ENCODE measurements around the gene SH3BP5.

DNA sequence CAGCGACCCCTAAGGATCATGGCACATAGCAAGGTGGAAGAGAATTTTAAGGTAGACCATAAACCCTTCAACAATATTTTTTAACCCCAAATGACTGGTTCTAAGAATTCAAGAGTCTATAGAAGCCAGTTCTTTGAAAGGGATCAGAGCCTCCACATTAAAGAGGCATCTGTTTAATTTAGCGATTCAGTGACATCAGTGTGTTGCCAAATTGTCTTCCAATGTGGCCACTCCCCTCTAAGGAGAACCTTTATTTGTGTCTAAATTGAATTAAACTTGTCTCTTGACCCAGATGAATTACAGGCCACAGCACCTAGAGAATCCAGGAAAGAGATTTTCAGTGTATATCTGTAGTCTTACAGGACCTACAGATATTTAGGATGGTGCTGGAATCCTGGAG, 6.6 kb upstream of the SH3BP5 start:
- TF ChIP-seq, protein P1, sequence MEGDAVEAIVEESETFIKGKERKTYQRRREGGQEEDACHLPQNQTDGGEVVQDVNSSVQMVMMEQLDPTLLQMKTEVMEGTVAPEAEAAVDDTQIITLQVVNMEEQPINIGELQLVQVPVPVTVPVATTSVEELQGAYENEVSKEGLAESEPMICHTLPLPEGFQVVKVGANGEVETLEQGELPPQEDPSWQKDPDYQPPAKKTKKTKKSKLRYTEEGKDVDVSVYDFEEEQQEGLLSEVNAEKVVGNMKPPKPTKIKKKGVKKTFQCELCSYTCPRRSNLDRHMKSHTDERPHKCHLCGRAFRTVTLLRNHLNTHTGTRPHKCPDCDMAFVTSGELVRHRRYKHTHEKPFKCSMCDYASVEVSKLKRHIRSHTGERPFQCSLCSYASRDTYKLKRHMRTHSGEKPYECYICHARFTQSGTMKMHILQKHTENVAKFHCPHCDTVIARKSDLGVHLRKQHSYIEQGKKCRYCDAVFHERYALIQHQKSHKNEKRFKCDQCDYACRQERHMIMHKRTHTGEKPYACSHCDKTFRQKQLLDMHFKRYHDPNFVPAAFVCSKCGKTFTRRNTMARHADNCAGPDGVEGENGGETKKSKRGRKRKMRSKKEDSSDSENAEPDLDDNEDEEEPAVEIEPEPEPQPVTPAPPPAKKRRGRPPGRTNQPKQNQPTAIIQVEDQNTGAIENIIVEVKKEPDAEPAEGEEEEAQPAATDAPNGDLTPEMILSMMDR (IDR thresholded peaks at IDR 0.05 in 2 of 3, conservative IDR thresholded peaks at IDR 0.05 in 1 of 3; ENCODE audit: borderline replicate concordance in 1 of 3, insufficient read depth in 1 of 3, low read depth in 2 of 3, low read length in 2 of 3), result no peak
- TF ChIP-seq POLR2AphosphoS5 (IDR thresholded peaks at IDR 0.05; ENCODE audit: low read depth, low read length) (no peak), ZNF274 (IDR thresholded peaks at IDR 0.05; ENCODE audit: low read depth, low read length) (no peak), EGR1 (IDR thresholded peaks at IDR 0.05; ENCODE audit: low read depth) (no peak), SP1 (IDR thresholded peaks at IDR 0.05; ENCODE audit: low read depth) (no peak)
- TF ChIP-seq, protein P2, sequence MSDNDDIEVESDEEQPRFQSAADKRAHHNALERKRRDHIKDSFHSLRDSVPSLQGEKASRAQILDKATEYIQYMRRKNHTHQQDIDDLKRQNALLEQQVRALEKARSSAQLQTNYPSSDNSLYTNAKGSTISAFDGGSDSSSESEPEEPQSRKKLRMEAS (IDR thresholded peaks at IDR 0.05), result no peak
